NK-92 treated with Interleukin-12 subunit alpha and Interleukin-12 subunit beta, amount 100 ng/mL, for 24 hours (cell line): Measurements from ENCODE around the gene AGAP3.

ENCODE experiments used
- DNase-seq: peaks from one replicate; lab custom pipeline; 2025; lab: John Stamatoyannopoulos, UW

The AGAP3 gene

GRCh38 chr7:151110236-151110940 is 24.1 kb downstream of the AGAP3 start:
- no peak for DNase-seq

GRCh38 chr7:151110941-151111645 is 24.8 kb downstream of the AGAP3 start:
- DNase-seq, result peak; percentile 44

- DNase-seq, result no peak
These were observed 27.3 kb downstream of the AGAP3 start for GRCh38 chr7:151113344-151114150.

GRCh38 chr7:151114151-151115090 is 28.1 kb downstream of the AGAP3 start:
- DNase-seq, result no peak

GRCh38 chr7:151115121-151115835 is 29.0 kb downstream of the AGAP3 start:
- DNase-seq, result no peak

- no peak for DNase-seq
These were observed 29.7 kb downstream of the AGAP3 start for GRCh38 chr7:151115836-151116418.

- no peak for DNase-seq
These were observed 30.5 kb downstream of the AGAP3 start for GRCh38 chr7:151116603-151117440.

- no peak for DNase-seq
These were observed 31.3 kb downstream of the AGAP3 start for GRCh38 chr7:151117565-151117964.

GRCh38 chr7:151118108-151119054 is 32.1 kb downstream of the AGAP3 start:
- DNase-seq, result no peak

GRCh38 chr7:151119055-151119415 is 32.8 kb downstream of the AGAP3 start:
- no peak for DNase-seq

GRCh38 chr7:151119902-151120301 is 33.6 kb downstream of the AGAP3 start:
- DNase-seq, result no peak

GRCh38 chr7:151120896-151121295 is 34.6 kb downstream of the AGAP3 start:
- DNase-seq, result no peak

- DNase-seq, result no peak
These were observed 35.3 kb downstream of the AGAP3 start for GRCh38 chr7:151121380-151122170.

GRCh38 chr7:151122276-151122675 is 36.0 kb downstream of the AGAP3 start:
- DNase-seq, result no peak

GRCh38 chr7:151122796-151123157 is 36.5 kb downstream of the AGAP3 start:
- no peak for DNase-seq

GRCh38 chr7:151123158-151123821 is 37.0 kb downstream of the AGAP3 start:
- no peak for DNase-seq

- peak; percentile 59 for DNase-seq
These were observed 37.7 kb downstream of the AGAP3 start for GRCh38 chr7:151123822-151124464.
